ENCODE results near the gene LGR4. TPM values are rescaled to one million over a fixed set of nuclear protein-coding genes. Genes with fewer than 3 reads are reported as not detected.

LGR4 gene
- total RNA-seq, 1 donor from 2014 or later: 51.5 TPM

GRCh38 chr11:27421819-27422494, 50.6 kb downstream of the LGR4 start:
- TF ChIP-seq CTCF (conservative IDR thresholded peaks at IDR 0.05): no peak
- Mint-ChIP-seq H3K27ac (ENCODE audit: unreplicated experiment) (no peak overlapping the region), H3K36me3 (ENCODE audit: low read depth) (no peaks in the 10 kb centered on the region), H3K4me1 (peaks cover 38% of the 10 kb centered on the region), H3K4me3 (no peak overlapping the region), H3K9me3 (peaks cover 2% of the 10 kb centered on the region), H3K27me3 (ENCODE audit: low read depth) (no peaks in the 10 kb centered on the region)
- no peak for DNase-seq (ENCODE audit: low read depth, low spot score)

- Mint-ChIP-seq H3K4me3 (no peak overlapping the region), H3K27ac (ENCODE audit: unreplicated experiment) (no peak overlapping the region)
These were observed 51.6 kb downstream of the LGR4 start for GRCh38 chr11:27420722-27421572.

GRCh38 chr11:27420217-27420616, 52.4 kb downstream of the LGR4 start:
- DNase-seq (ENCODE audit: low read depth, low spot score): no peak
- no peaks in the 10 kb centered on the region for H3K27me3 Mint-ChIP-seq (ENCODE audit: low read depth)
- H3K36me3 Mint-ChIP-seq (ENCODE audit: low read depth): no peaks in the 10 kb centered on the region
- no peak overlapping the region for H3K27ac Mint-ChIP-seq (ENCODE audit: unreplicated experiment)
- peaks cover 43% of the 10 kb centered on the region for H3K4me1 Mint-ChIP-seq
- H3K9me3 Mint-ChIP-seq: peaks cover 2% of the 10 kb centered on the region
- H3K4me3 Mint-ChIP-seq: no peak overlapping the region
- TF ChIP-seq CTCF (conservative IDR thresholded peaks at IDR 0.05): no peak

More at GRCh38 chr11:27420722-27421572, 51.6 kb downstream of the LGR4 start:
- Mint-ChIP-seq H3K27me3 (ENCODE audit: low read depth) (no peaks in the 10 kb centered on the region), H3K36me3 (ENCODE audit: low read depth) (no peaks in the 10 kb centered on the region), H3K9me3 (peaks cover 2% of the 10 kb centered on the region), H3K4me1 (peaks cover 38% of the 10 kb centered on the region)
- TF ChIP-seq CTCF (conservative IDR thresholded peaks at IDR 0.05): no peak
- DNase-seq (ENCODE audit: low read depth, low spot score): no peak

- DNase-seq (ENCODE audit: low read depth, low spot score): no peak
- no peak overlapping the region for H3K27ac Mint-ChIP-seq (ENCODE audit: unreplicated experiment)
- H3K4me1 Mint-ChIP-seq: peaks cover 38% of the 10 kb centered on the region
- no peak overlapping the region for H3K4me3 Mint-ChIP-seq
- H3K36me3 Mint-ChIP-seq (ENCODE audit: low read depth): no peaks in the 10 kb centered on the region
- H3K27me3 Mint-ChIP-seq (ENCODE audit: low read depth): no peaks in the 10 kb centered on the region
- peaks cover 2% of the 10 kb centered on the region for H3K9me3 Mint-ChIP-seq
- no peak for TF ChIP-seq CTCF (conservative IDR thresholded peaks at IDR 0.05)
These were observed 54.2 kb downstream of the LGR4 start for GRCh38 chr11:27418356-27418755.

- Mint-ChIP-seq H3K4me1 (peaks cover 21% of the 10 kb centered on the region), H3K27me3 (ENCODE audit: low read depth) (no peaks in the 10 kb centered on the region), H3K4me3 (no peak overlapping the region), H3K27ac (ENCODE audit: unreplicated experiment) (no peak overlapping the region), H3K9me3 (peaks cover 2% of the 10 kb centered on the region), H3K36me3 (ENCODE audit: low read depth) (no peaks in the 10 kb centered on the region)
- no peak for DNase-seq (ENCODE audit: low read depth, low spot score)
- TF ChIP-seq CTCF (conservative IDR thresholded peaks at IDR 0.05): no peak
These were observed 55.9 kb downstream of the LGR4 start for GRCh38 chr11:27416568-27417176.
